A673 (cell line): Measurements from ENCODE around the gene PFDN2.

ENCODE experiments used
- CTCF ChIP-seq: fragments of 300-800, 200-600 bp; sonication (generic); conservative IDR thresholded peaks from 2 replicates; pipeline ENCODE4 v1.5.1; 2017; ENCODE audit warnings: low read depth, mild to moderate bottlenecking, antibody characterized with exemption, low read length, moderate library complexity, mixed read lengths
- EZH2 ChIP-seq: fragments of 200-600 bp; sonication (generic); IDR thresholded peaks from 2 replicates; pipeline ENCODE4 v1.6.1; 2017; ENCODE audit warnings: borderline replicate concordance, low read depth, mild to moderate bottlenecking, mixed read lengths, antibody characterized with exemption, low read length; ENCODE audit not compliant: poor library complexity, severe bottlenecking

- TF ChIP-seq EZH2 (no peak), CTCF (no peak)
Observed at GRCh38 chr1:161099090-161099802, 18.6 kb downstream of the PFDN2 start.
